AG09319 (cell line): Measurements from ENCODE around the gene ACAP1.
"Not testable (repeated sequence)": the region's sequence is repeated elsewhere in the genome, so short reads cannot be mapped to it uniquely, and the experiment has no call there.

Source experiments
- DNase-seq: peaks from one replicate; pipeline ENCODE4 v3.0.0-alpha.2; 2010; ENCODE audit warnings: low read depth; ENCODE audit errors: extremely low read depth
- TF ChIP-seq, protein P1 (sequence below): IDR thresholded peaks from 2 replicates; pipeline ENCODE4 v1.5.1; 2011; ENCODE audit warnings: low read depth, mild to moderate bottlenecking, inconsistent platforms, low read length, moderate library complexity

ACAP1 gene

DNA sequence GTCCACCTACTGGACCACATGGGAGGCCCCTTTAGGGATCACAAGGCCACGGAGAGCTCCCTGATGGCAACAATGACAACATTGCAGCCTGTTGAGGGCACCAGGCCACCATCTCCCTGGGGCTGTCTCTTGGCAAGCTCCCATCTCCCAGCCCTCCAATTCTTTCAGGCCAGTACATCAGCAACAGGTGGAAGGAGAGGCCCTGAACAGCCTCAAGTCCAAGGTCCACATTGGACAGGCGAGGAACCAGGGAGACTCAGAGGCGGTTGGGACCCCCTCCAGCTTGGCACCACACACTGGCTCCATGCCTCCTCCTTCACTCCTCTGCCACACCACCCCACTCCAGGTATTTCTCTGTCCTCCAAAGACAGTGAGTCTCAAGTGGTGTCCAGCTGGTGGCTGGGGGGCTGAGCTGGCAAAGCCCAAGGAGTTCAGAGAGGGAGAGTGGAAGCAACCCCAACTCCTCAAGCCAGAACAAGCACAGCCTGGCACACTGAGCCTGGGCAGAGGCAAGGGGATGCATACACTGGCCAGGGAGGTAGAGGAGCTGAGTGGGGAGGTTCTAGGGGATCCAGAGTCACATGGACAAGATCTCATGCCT lies 1.3 kb upstream of the ACAP1 start:
- TF ChIP-seq, protein P1, sequence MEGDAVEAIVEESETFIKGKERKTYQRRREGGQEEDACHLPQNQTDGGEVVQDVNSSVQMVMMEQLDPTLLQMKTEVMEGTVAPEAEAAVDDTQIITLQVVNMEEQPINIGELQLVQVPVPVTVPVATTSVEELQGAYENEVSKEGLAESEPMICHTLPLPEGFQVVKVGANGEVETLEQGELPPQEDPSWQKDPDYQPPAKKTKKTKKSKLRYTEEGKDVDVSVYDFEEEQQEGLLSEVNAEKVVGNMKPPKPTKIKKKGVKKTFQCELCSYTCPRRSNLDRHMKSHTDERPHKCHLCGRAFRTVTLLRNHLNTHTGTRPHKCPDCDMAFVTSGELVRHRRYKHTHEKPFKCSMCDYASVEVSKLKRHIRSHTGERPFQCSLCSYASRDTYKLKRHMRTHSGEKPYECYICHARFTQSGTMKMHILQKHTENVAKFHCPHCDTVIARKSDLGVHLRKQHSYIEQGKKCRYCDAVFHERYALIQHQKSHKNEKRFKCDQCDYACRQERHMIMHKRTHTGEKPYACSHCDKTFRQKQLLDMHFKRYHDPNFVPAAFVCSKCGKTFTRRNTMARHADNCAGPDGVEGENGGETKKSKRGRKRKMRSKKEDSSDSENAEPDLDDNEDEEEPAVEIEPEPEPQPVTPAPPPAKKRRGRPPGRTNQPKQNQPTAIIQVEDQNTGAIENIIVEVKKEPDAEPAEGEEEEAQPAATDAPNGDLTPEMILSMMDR = no peak

DNA sequence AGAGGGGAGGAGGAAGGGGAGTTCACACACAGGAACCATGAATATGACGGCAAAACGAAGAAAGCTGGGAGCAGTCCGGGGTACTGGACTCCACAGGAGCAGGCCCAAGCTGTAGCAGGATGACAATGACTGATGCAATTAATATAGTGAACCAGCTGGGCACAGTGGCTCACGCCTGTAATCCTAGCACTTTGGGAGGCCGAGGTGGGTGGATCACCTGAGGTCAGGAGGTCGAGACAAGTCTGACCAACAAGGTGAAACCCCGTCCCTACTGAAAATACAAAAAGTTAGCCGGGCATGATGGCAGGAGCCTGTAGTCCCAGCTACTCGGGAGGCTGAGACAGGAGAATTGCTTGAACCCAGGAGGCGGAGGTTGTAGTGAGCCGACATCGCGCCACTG lies 564 bp upstream of the ACAP1 start:
- not testable (repeated sequence) for DNase-seq

More for the DNA sequence above, 1.3 kb upstream of the ACAP1 start:
- DNase-seq = no peak

DNA sequence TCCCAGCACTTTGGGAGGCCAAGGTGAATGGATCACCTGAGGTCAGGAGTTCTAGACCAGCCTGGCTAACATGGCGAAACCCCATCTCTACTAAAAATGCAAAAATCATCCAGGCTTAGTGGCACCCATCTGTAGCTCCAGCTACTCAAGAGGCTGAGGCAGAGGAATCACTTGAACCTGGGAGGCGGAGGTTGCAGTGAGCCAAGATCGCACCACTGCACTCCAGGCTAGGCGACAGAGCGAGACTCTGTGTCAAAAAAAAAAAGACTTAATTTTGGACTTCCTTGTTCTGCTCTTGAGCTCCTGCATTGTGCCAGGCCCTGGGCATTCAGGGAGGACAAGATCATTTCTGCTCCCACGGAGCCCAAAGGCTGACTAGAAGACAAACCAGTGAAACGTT lies 1.3 kb downstream of the ACAP1 start:
- not testable (repeated sequence) for DNase-seq

DNA sequence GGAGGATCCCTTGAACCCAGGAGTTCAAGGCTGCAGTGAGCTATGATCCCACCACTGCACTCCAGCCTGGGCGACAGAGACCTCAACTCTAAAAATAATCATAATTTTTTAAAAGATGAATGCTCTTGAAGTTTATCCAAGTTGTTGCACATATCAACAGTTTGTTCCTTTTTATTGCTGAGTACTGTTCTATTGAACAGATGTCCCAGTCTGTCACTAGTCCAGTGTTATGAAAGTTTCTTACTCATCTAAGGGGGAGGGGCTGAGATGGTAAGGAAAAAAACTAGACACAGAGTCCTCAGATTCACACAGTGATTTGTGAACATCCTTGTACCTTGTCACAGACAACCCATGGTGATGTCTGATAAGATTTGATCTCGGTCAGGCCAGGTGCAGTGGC lies 3.9 kb downstream of the ACAP1 start:
- TF ChIP-seq, protein P1 = no peak
- no peak for DNase-seq

DNA sequence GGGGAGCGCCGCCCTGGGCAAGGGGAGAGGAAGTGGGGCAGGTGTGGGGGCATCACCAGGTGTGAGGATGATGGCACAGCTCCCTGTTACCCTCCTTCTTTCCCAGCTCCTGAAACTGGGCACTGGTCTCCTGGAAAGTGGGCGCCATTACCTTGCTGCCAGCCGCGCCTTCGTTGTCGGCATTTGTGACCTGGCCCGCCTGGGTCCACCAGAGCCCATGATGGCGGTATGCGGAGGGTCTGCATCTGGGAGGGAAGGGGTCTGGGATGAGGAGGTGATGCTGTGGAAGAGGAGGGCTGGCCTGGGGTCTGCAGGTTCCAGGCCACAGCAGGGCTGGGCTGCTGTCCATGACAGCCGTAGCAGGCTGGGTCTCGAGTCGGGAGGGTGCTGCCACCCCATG lies 5.5 kb downstream of the ACAP1 start:
- no peak for DNase-seq
- TF ChIP-seq, protein P1 = no peak

DNA sequence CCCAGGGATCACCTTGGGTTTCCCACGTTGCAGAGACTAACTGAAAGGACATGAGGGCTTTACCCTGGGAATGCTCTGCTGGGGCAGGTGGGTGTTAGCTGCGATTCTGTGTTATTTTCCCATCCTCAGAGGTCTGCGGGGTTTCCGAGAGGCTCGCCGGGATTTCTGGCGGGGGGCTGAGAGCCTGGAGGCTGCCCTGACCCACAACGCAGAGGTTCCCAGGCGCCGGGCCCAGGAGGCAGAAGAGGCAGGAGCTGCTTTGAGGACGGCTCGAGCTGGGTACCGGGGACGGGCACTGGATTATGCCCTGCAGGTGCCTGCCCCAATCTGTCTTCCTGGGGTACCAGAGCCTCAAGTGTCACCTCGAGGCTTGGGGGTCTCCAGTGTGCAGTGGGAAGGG lies 6.9 kb downstream of the ACAP1 start:
- TF ChIP-seq, protein P1 = no peak
- no peak for DNase-seq

DNA sequence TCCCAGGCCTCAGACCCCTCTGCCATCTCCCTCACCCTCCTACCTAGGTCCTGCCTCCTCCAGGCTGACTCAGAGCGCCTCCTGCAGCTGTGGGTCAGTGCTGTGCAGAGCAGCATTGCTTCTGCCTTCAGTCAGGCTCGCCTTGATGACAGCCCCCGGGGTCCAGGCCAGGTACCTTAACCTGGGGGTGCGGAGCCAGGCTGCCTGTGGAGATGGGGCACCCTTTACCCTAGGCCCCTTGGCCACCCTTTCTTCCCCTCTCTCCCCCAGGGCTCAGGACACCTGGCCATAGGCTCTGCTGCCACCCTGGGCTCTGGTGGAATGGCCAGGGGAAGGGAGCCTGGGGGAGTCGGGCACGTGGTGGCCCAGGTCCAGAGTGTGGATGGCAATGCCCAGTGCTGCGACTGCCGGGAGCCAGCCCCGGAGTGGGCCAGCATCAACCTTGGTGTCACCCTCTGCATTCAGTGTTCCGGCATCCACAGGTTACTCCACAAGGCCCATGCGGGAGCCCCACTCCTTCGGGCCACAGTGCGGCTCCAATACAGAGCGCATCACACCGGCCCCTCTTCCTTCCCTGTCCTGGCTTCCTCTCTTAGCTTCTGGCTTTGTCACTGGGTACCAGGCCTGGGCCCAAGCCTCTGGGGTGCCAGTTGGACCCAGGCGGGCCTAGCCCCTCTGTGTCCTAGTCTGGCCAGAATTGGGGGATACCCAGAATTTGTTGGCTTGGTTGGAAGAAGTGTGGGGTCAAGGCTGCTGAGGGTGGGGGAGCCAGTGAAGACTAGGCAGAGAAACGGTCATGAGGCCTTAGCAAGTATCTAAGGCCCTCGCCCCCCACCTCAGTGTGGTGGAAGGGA lies 10.7 kb downstream of the ACAP1 start:
- no peak for DNase-seq
- TF ChIP-seq, protein P1 = no peak

DNA sequence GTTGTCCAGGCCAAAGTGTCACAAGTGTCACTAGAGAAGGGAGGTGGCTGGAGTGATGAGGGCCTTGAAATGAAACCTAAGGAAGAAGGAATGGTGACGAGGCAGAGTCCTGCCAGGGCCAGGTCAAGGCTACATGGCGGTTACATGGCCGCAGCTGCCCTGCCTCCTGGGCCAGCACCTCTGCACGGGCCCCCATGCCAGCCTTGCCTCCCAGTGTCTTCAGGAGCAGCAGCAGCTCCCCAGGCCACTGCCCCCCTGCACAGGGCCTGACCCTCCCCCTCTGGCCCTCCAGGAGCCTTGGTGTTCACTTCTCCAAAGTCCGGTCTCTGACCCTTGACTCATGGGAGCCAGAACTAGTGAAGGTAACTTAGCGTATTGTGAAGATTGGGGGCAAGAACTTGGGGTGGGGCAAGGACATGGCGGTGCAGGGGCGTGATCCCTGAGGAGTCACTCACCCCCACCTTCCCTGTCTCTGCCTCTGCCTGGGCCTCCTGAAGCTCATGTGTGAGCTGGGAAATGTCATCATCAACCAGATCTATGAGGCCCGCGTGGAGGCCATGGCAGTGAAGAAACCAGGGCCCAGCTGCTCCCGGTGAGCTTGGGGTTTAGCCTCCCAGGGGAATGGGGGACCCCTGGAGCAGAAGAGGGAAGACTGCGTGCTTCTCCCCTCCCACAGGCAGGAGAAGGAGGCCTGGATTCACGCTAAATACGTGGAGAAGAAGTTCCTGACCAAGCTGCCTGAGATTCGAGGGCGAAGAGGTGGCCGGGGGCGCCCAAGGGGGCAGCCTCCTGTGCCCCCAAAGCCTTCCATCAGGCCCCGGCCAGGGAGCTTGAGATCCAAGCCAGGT lies 11.5 kb downstream of the ACAP1 start:
- TF ChIP-seq, protein P1 = no peak
- DNase-seq = no peak
